Stomach (tissue), 4 donors: ENCODE measurements around the gene PALLD.

Experiments used
- CTCF ChIP-seq, 7 experiments: fragments of 450-650 bp in 4 of 7; fragments of 200-600 bp in 3 of 7; sonication (generic) in 3 of 7; IDR thresholded peaks; one replicate each; pipeline ENCODE4 v1.5.1; 2016 to 2019; ENCODE audit warnings: antibody characterized with exemption in 7 of 7, control low read depth in 2 of 7, mild to moderate bottlenecking in 1 of 7
- EP300 ChIP-seq: sonication (generic); formaldehyde crosslinking; IDR thresholded peaks from one replicate; pipeline ENCODE4 v1.6.1; 2017; ENCODE audit warnings: antibody characterized with exemption
- POLR2A ChIP-seq, 4 donors: fragments of 450-650 bp; IDR thresholded peaks; one replicate each; pipeline ENCODE4 v1.6.1; 2016; ENCODE audit warnings: antibody characterized with exemption in 4 of 4, control low read depth in 2 of 4, mild to moderate bottlenecking in 1 of 4, moderate library complexity in 1 of 4
- POLR2AphosphoS5 ChIP-seq, 3 donors: sonication (generic); formaldehyde crosslinking; IDR thresholded peaks; one replicate each; pipeline ENCODE4 v1.6.1; 2016; ENCODE audit warnings: antibody characterized with exemption in 3 of 3

GRCh38 chr4:168867128-168867527 lies 370.3 kb downstream of the PALLD start:
- TF ChIP-seq CTCF (IDR thresholded peaks at IDR 0.05), result no peak
- TF ChIP-seq POLR2A (IDR thresholded peaks at IDR 0.05), result no peak
- no peak for TF ChIP-seq POLR2AphosphoS5 (IDR thresholded peaks at IDR 0.05)
- no peak for TF ChIP-seq EP300
